Right renal cortex interstitium (tissue), 3 donors: ENCODE results near the gene PNP. TPM values are rescaled to one million over a fixed set of nuclear protein-coding genes. Genes with fewer than 3 reads are reported as not detected.
"Not testable (repeated sequence)": the region's sequence is repeated elsewhere in the genome, so short reads cannot be mapped to it uniquely, and the experiment has no call there.

Source experiments
- DNase-seq, 3 donors: peaks; one replicate each; pipeline ENCODE4 v3.0.0-alpha.2; 2013; ENCODE audit warnings: low read depth in 3 of 3, low spot score in 2 of 3
- polyA plus RNA-seq, 3 donors: library from polyadenylated mRNA; unstranded; fragments of 120-200 nt; gene quantifications; one replicate each; pipeline ENCODE4 v1.2.1, GENCODE V29; 2013; ENCODE audit not compliant: insufficient read length in 3 of 3

The PNP gene
- polyA plus RNA-seq = 10 to 100 TPM; 65.3 to 72.8 (median 71.7) TPM

GRCh38 chr14:20469242-20469889, at the start of gene PNP:
Gene PNP (plus strand): TSS chr14:20469406. CDS start chr14:20469525, 119 bp downstream.
- peak in 1 of 3 donors; percentile 57 for DNase-seq

- DNase-seq = no peak
Measured at GRCh38 chr14:20419419-20419818, 49.8 kb upstream of the PNP start.

- DNase-seq = no peak
Measured at GRCh38 chr14:20421267-20421666, 47.9 kb upstream of the PNP start.

GRCh38 chr14:20422886-20423285, 46.3 kb upstream of the PNP start:
- DNase-seq = no peak

GRCh38 chr14:20424851-20425250, 44.4 kb upstream of the PNP start:
- DNase-seq = no peak

- no peak for DNase-seq
Measured at GRCh38 chr14:20427231-20428009, 41.8 kb upstream of the PNP start.

GRCh38 chr14:20428010-20428365, 41.2 kb upstream of the PNP start:
- no peak for DNase-seq

GRCh38 chr14:20428802-20429201, 40.4 kb upstream of the PNP start:
- DNase-seq = no peak

- DNase-seq = no peak
Measured at GRCh38 chr14:20429801-20430669, 39.2 kb upstream of the PNP start.

GRCh38 chr14:20434701-20435581, 34.3 kb upstream of the PNP start:
- no peak for DNase-seq

- DNase-seq = no peak
Measured at GRCh38 chr14:20435582-20436362, 33.4 kb upstream of the PNP start, which contains the start of gene KLHL33. Gene KLHL33 (minus strand): TSS chr14:20436166. CDS start chr14:20435811, 355 bp downstream.

- DNase-seq = no peak
Measured at GRCh38 chr14:20436363-20436755, 32.8 kb upstream of the PNP start.

- DNase-seq = no peak
Measured at GRCh38 chr14:20438664-20439063, 30.5 kb upstream of the PNP start.

- DNase-seq = no peak
Measured at GRCh38 chr14:20440465-20440864, 28.7 kb upstream of the PNP start.

- DNase-seq = no peak
Measured at GRCh38 chr14:20440882-20441281, 28.3 kb upstream of the PNP start.

- no peak for DNase-seq
Measured at GRCh38 chr14:20441461-20441860, 27.7 kb upstream of the PNP start.

- DNase-seq = not testable (repeated sequence)
Measured at GRCh38 chr14:20443650-20444049, 25.6 kb upstream of the PNP start.

- DNase-seq = no peak
Measured at GRCh38 chr14:20446889-20447288, 22.3 kb upstream of the PNP start.

- DNase-seq = not testable (repeated sequence)
Measured at GRCh38 chr14:20452831-20453230, 16.4 kb upstream of the PNP start.
